Ovary (tissue), 9 donors: ENCODE data around the gene PIGL. TPM values are rescaled to one million over a fixed set of nuclear protein-coding genes. Genes with fewer than 3 reads are reported as not detected.

Experiments used
- DNase-seq, 5 donors: peaks; one replicate each; pipeline ENCODE4 v3.0.0-alpha.2; 2019 to 2020
- H3K27ac ChIP-seq, 2 donors: fragments of 200-600 bp; one replicate each; pipeline versions ENCODE4 v1.5.1 to v1.8.0; 2019 to 2022
- H3K27me3 ChIP-seq: fragments of 200-600 bp; one replicate; pipeline ENCODE4 v1.8.0; 2022
- H3K36me3 ChIP-seq: fragments of 200-600 bp; sonication (generic); one replicate; pipeline ENCODE4 v1.5.1; 2019
- H3K4me1 ChIP-seq: one replicate; pipeline ENCODE4 v1.8.1; 2013; ENCODE audit warnings: mild to moderate bottlenecking, moderate library complexity; ENCODE audit not compliant: insufficient read depth
- H3K4me3 ChIP-seq: fragments of 200-600 bp; sonication (generic); one replicate; pipeline ENCODE4 v1.5.1; 2017
- H3K9me3 ChIP-seq, 2 donors: fragments of 200-600 bp in 1 of 2; sonication (generic) in 1 of 2; one replicate each; pipeline versions ENCODE4 v1.5.1 to v1.8.1; 2013 to 2019; ENCODE audit warnings: mild to moderate bottlenecking in 1 of 2, moderate library complexity in 1 of 2
- EP300 ChIP-seq: sonication (generic); formaldehyde crosslinking; IDR thresholded peaks from one replicate; pipeline ENCODE4 v1.6.1; 2017; ENCODE audit warnings: antibody characterized with exemption
- POLR2A ChIP-seq: fragments of 450-650 bp; IDR thresholded peaks from one replicate; pipeline ENCODE4 v1.6.1; 2017; ENCODE audit warnings: antibody characterized with exemption, mild to moderate bottlenecking, moderate library complexity
- WGBS, 3 donors: extraction: QIAGEN DNeasy Blood & Tissue Kit in 1 of 3; methylation state at CpG; one replicate each; pipeline versions ENCODE4 v1.1.5 to v1.1.7; 2013 to 2017; 5-methylcytosine and 5-hydroxymethylcytosine counted together
- intact Hi-C, 4 donors: fragments of 100-400 bp; cut with DNase I; formaldehyde crosslinking; loops; one replicate each; pipeline versions ENCODE4 v1.11.0 to v1.15.1; 2022 to 2023
- polyA plus RNA-seq, 2 donors: library from polyadenylated mRNA; stranded (reverse); fragments of 200-250 nt in 1 of 2; fragments of 350-450 nt in 1 of 2; fragmentation: Illumina TruSeq in 1 of 2; extraction: RNeasy Lipid Tissue Mini Kit (QIAGEN cat#74804) in 1 of 2; gene quantifications; one replicate each; pipeline ENCODE4 v1.2.3, GENCODE V29; 2013 to 2014
- total RNA-seq, 7 donors: library from RNA; depleted of rRNA in 2 of 7; stranded (reverse); fragments of >200 nt in 2 of 7; fragmentation: NEBNext Ultra II Directional in 3 of 7; extraction: Animal tissue kit (Norgen Biotek cat#: 25700) in 3 of 7; gene quantifications; one replicate each; pipeline versions ENCODE4 v1.1.0 to v1.2.4, GENCODE V29; 2016 to 2023
- TF ChIP-seq, protein P1 (sequence below), 3 donors: fragments of 450-650 bp in 2 of 3; fragments of 200-600 bp in 1 of 3; IDR thresholded peaks; one replicate each; pipeline versions ENCODE4 v1.5.1 to v1.8.0; 2016 to 2022; ENCODE audit warnings: antibody characterized with exemption in 3 of 3, mild to moderate bottlenecking in 1 of 3
- donor health status: DM: no; HTN: no; CAD: no; lungs with moderate emphysema.
- donor health status: DM: no; HTN: no; CAD: no.
- donor health status: Bipolar disorder and iron deficiency.
- donor health status: DM: yes; HTN: yes; CAD: no.
- donor health status: DM: no; HTN: no; CAD: no.
- donor health status: DM: yes; HTN: yes; CAD: no.

Gene PIGL
- total and polyA plus RNA-seq, 9 donors = 16.1 to 45.2 (median 34.8) TPM

DNA sequence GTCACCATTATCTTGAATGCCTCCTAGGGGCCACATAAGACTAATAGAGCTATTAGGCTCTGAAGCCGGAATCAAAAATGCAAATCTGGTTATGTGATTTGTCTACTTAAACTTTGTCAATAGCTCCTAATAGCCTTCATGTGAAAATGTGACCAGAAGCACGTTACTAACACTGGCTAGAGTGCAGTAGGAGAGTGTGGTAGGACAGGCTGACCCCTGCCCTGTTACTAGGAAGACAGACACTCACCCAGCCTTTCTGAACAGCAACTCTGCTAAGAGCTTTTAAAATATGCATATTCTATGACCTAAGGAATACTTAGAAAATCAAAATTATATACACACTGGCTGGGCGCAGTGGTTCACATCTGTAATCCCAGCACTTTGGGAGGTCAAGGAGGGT, 110.0 kb downstream of the PIGL start:
- H3K36me3 ChIP-seq = no peaks in the 10 kb centered on the region
- DNase-seq = no peak
- H3K4me1 ChIP-seq = peaks cover 1% of the 10 kb centered on the region
- TF ChIP-seq EP300 (no peak), POLR2A (no peak)
- TF ChIP-seq, protein P1, sequence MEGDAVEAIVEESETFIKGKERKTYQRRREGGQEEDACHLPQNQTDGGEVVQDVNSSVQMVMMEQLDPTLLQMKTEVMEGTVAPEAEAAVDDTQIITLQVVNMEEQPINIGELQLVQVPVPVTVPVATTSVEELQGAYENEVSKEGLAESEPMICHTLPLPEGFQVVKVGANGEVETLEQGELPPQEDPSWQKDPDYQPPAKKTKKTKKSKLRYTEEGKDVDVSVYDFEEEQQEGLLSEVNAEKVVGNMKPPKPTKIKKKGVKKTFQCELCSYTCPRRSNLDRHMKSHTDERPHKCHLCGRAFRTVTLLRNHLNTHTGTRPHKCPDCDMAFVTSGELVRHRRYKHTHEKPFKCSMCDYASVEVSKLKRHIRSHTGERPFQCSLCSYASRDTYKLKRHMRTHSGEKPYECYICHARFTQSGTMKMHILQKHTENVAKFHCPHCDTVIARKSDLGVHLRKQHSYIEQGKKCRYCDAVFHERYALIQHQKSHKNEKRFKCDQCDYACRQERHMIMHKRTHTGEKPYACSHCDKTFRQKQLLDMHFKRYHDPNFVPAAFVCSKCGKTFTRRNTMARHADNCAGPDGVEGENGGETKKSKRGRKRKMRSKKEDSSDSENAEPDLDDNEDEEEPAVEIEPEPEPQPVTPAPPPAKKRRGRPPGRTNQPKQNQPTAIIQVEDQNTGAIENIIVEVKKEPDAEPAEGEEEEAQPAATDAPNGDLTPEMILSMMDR (IDR thresholded peaks at IDR 0.05) = no peak
- H3K9me3 ChIP-seq = no peaks in the 10 kb centered on the region
- H3K27me3 ChIP-seq = no peaks in the 10 kb centered on the region
- WGBS, 3 donors = 90 to 100% (median 96%) methylated on average over 3 of the region's 3 CpGs
- intact Hi-C loops = no loop called here
- no peak overlapping the region for H3K27ac ChIP-seq
- no peak overlapping the region for H3K4me3 ChIP-seq

DNA sequence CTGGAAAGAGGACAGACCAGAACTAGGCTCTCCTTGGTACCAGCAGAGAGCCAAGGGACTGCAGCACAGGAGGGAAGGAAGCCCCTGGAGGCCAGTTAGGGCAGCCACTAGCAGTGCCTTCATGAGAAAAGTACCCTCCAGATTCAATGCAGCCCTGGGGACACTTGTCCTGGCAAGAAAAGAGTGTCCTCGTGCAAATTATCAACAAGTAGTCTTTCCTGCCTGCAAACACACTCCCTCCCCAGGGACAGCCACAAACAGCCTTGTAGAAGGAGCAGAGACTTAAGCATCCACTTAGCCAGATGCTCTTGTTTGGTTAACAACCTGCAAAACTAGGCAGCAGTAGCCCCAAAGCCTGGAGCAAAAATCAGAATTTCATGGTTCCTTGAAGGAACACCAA, 112.0 kb downstream of the PIGL start:
- Histone ChIP-seq H3K27ac (no peak overlapping the region), H3K36me3 (no peaks in the 10 kb centered on the region), H3K9me3 (no peaks in the 10 kb centered on the region), H3K4me3 (no peak overlapping the region), H3K4me1 (peaks cover 1% of the 10 kb centered on the region), H3K27me3 (no peaks in the 10 kb centered on the region)
- WGBS, 3 donors = 8 to 39% (median 16%) methylated on average over 1 of the region's 1 CpG
- DNase-seq = no peak
- intact Hi-C loops = no loop called here
- TF ChIP-seq, protein P1 (IDR thresholded peaks at IDR 0.05) = no peak
- TF ChIP-seq POLR2A = no peak
- TF ChIP-seq EP300 = no peak

- intact Hi-C loops = no loop called here
- Histone ChIP-seq H3K27ac (no peak overlapping the region), H3K4me1 (peaks cover 1% of the 10 kb centered on the region), H3K9me3 (no peaks in the 10 kb centered on the region), H3K4me3 (no peak overlapping the region), H3K27me3 (no peaks in the 10 kb centered on the region), H3K36me3 (no peaks in the 10 kb centered on the region)
- no peak for TF ChIP-seq POLR2A
- no peak for TF ChIP-seq EP300
- TF ChIP-seq, protein P1 (IDR thresholded peaks at IDR 0.05) = no peak
- DNase-seq = peak; percentile 17 to 44 (median 37)
- 31 to 34% (median 34%) methylated on average over 11 of the region's 11 CpGs for WGBS, 3 donors
Observed at GRCh38 chr17:16329519-16330271, 112.7 kb downstream of the PIGL start.

DNA sequence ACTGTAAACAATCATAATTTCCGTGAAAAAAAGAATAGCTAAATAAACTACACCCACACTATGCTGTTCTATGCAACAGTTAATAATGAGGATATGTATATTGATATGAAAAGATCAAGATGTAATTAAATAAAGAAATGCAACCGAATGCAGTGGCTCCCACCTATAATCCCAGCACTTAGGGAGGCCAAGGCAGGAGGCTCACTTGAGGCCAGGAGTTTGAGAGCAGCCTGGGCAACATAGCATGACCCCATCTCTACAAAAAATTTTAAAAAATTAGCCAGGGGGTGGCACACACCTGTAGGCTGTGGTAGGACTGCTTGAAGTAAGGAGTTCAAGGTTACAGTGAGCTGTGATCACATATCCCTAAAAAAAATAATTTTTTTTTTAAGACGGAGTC, 121.4 kb downstream of the PIGL start:
- DNase-seq = no peak
- intact Hi-C loops = no loop called here
- TF ChIP-seq, protein P1 (IDR thresholded peaks at IDR 0.05) = no peak
- whole genome bisulfite sequencing, 3 donors = 75 to 87% (median 87%) methylated on average over 3 of the region's 3 CpGs
- Histone ChIP-seq H3K27me3 (no peaks in the 10 kb centered on the region), H3K4me3 (no peak overlapping the region), H3K27ac (no peak overlapping the region), H3K36me3 (no peaks in the 10 kb centered on the region), H3K4me1 (no peaks in the 10 kb centered on the region), H3K9me3 (no peaks in the 10 kb centered on the region)
